ENCODE results near the gene NCOR2.
A peak's percentile ranks its signal among the peaks of the same experiment; 100 is the strongest.

NCOR2 gene

GRCh38 chr12:124538194-124539082 lies 29.0 kb downstream of the NCOR2 start:
- Histone ChIP-seq H3K9ac (ENCODE audit: low read length) (no peak overlapping the region), H3K27ac (ENCODE audit: low read depth, low read length) (peak overlapping the region; percentile 49), H3K4me1 (ENCODE audit: control insufficient read depth, insufficient read depth, low read length) (peaks cover 38% of the 10 kb centered on the region), H3K9me3 (ENCODE audit: control insufficient read depth, insufficient read depth, low read depth, low read length) (no peaks in the 10 kb centered on the region), H3K4me3 (ENCODE audit: low read depth, low read length) (no peak overlapping the region), H3K36me3 (ENCODE audit: control insufficient read depth, insufficient read depth, low read length) (peaks cover 4% of the 10 kb centered on the region; the same call in 1 of the 2 replicates), H3K27me3 (ENCODE audit: control insufficient read depth, insufficient read depth, low read length) (no peaks in the 10 kb centered on the region)

- Histone ChIP-seq H3K27me3 (ENCODE audit: control insufficient read depth, insufficient read depth, low read length) (no peaks in the 10 kb centered on the region), H3K4me3 (ENCODE audit: low read depth, low read length) (no peak overlapping the region), H3K27ac (ENCODE audit: low read depth, low read length) (peak overlapping the region; percentile 25; the same call in 1 of the 2 replicates), H3K36me3 (ENCODE audit: control insufficient read depth, insufficient read depth, low read length) (peaks cover 4% of the 10 kb centered on the region; the same call in 1 of the 2 replicates), H3K9me3 (ENCODE audit: control insufficient read depth, insufficient read depth, low read depth, low read length) (no peaks in the 10 kb centered on the region), H3K4me1 (ENCODE audit: control insufficient read depth, insufficient read depth, low read length) (peaks cover 39% of the 10 kb centered on the region), H3K9ac (ENCODE audit: low read length) (no peak overlapping the region)
These were observed 29.8 kb downstream of the NCOR2 start for GRCh38 chr12:124537525-124538193.

DNA sequence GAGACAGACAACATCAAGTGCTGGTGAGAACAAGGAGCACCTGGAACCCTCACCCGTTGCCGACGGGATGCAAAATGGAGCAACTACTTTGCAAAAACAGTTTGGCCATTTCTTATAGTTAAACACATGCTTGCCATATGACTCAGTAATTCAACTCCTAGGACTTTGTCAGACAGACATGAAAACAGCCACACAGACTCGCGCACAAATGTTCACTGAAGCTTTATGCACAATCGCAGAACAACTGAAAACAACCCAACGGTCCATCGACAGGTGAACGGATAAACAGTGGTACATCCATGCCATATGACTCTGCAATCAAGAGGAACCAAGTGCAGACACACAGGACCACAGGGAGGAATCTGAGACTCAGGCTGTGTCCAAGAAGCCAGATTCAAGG lies 30.8 kb downstream of the NCOR2 start:
- Histone ChIP-seq H3K36me3 (ENCODE audit: control insufficient read depth, insufficient read depth, low read length) (peaks cover 4% of the 10 kb centered on the region; the same call in 1 of the 2 replicates), H3K9ac (ENCODE audit: low read length) (no peak overlapping the region), H3K27ac (ENCODE audit: low read depth, low read length) (no peak overlapping the region), H3K9me3 (ENCODE audit: control insufficient read depth, insufficient read depth, low read depth, low read length) (no peaks in the 10 kb centered on the region), H3K27me3 (ENCODE audit: control insufficient read depth, insufficient read depth, low read length) (no peaks in the 10 kb centered on the region), H3K4me3 (ENCODE audit: low read depth, low read length) (no peak overlapping the region), H3K4me1 (ENCODE audit: control insufficient read depth, insufficient read depth, low read length) (peaks cover 40% of the 10 kb centered on the region)

DNA sequence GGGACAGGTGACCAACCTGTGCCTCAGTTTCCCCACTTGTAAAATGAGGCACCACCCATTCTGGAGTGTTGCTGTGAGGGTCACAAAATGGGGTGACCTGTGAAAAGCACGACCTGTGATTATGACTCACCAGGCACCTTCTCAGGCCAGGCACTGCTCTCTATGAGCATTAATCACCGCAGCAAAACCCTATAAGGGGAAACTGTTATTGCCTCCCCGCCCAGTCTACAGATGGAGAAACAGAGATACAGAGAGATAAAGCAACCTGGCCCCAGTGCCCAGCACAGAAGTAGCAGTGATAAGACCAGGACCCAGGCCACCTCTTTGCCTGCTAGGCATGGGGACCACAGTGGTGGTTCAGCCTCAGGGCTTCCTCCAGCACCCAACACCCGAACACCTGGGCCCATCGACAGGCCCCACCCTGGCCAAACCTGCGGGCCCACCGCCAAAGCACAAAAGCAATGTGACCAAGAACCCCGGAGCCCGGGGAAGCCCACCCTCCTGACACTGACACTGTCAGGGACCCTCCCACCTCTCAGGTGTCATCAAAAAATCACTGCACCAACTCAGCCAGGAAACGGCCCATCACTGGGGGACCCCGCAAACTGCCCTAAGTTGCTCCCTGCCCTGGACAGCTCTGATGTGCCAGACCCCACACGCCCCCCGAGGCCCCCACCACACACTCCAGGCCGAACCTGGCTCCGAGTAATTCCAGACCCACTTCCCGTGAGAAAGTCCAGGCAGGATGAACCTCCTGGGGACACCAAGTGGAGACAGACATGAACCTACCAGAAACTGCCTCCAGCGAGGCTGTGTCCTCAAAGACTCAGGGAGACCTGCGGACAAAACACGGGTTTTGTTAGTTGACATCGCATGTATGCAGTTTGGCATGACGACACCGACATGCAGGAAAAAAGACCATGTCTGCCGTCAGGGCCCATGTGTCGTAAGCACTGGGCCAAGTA lies 32.4 kb downstream of the NCOR2 start:
- Histone ChIP-seq H3K36me3 (ENCODE audit: control insufficient read depth, insufficient read depth, low read length) (peaks cover 4% of the 10 kb centered on the region; the same call in 1 of the 2 replicates), H3K4me1 (ENCODE audit: control insufficient read depth, insufficient read depth, low read length) (peaks cover 40% of the 10 kb centered on the region), H3K4me3 (ENCODE audit: low read depth, low read length) (no peak overlapping the region), H3K9ac (ENCODE audit: low read length) (no peak overlapping the region), H3K27me3 (ENCODE audit: control insufficient read depth, insufficient read depth, low read length) (no peaks in the 10 kb centered on the region), H3K9me3 (ENCODE audit: control insufficient read depth, insufficient read depth, low read depth, low read length) (no peaks in the 10 kb centered on the region), H3K27ac (ENCODE audit: low read depth, low read length) (no peak overlapping the region)

DNA sequence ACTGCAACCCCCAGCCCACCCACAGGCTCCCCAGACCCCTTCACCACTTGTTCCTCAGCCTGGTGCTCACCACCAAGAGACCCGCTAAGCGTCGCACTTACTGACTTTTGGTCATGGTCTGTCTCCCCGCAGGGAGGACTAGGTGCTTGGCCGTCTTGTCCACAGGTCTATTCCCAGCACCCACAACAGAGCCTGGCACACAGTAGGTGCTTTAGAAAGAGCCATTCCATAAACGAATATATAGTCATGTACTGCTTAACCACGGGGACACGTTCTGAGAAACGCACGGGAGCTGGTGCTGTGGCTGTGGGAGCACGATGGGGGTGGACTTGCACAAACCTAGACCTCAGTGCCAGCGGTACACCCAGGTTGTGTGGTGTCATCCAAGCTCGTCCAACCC lies 34.0 kb downstream of the NCOR2 start:
- Histone ChIP-seq H3K36me3 (ENCODE audit: control insufficient read depth, insufficient read depth, low read length) (peaks cover 4% of the 10 kb centered on the region; the same call in 1 of the 2 replicates), H3K4me1 (ENCODE audit: control insufficient read depth, insufficient read depth, low read length) (peaks cover 26% of the 10 kb centered on the region), H3K27me3 (ENCODE audit: control insufficient read depth, insufficient read depth, low read length) (no peaks in the 10 kb centered on the region), H3K9ac (ENCODE audit: low read length) (no peak overlapping the region), H3K27ac (ENCODE audit: low read depth, low read length) (no peak overlapping the region), H3K9me3 (ENCODE audit: control insufficient read depth, insufficient read depth, low read depth, low read length) (0 out of 2 replicates have a peak, but pooled peaks cover 3% of the 10 kb centered on the region), H3K4me3 (ENCODE audit: low read depth, low read length) (no peak overlapping the region)

GRCh38 chr12:124532967-124533366 lies 34.4 kb downstream of the NCOR2 start:
- Histone ChIP-seq H3K27ac (ENCODE audit: low read depth, low read length) (0 out of 2 replicates have a peak overlapping the region, but pooled peaks have one; percentile 39), H3K4me1 (ENCODE audit: control insufficient read depth, insufficient read depth, low read length) (peaks cover 26% of the 10 kb centered on the region; the same call in 1 of the 2 replicates), H3K9ac (ENCODE audit: low read length) (no peak overlapping the region), H3K27me3 (ENCODE audit: control insufficient read depth, insufficient read depth, low read length) (no peaks in the 10 kb centered on the region), H3K9me3 (ENCODE audit: control insufficient read depth, insufficient read depth, low read depth, low read length) (0 out of 2 replicates have a peak, but pooled peaks cover 3% of the 10 kb centered on the region), H3K36me3 (ENCODE audit: control insufficient read depth, insufficient read depth, low read length) (peaks cover 4% of the 10 kb centered on the region; the same call in 1 of the 2 replicates), H3K4me3 (ENCODE audit: low read depth, low read length) (no peak overlapping the region)

- Histone ChIP-seq H3K36me3 (ENCODE audit: control insufficient read depth, insufficient read depth, low read length) (peaks cover 4% of the 10 kb centered on the region), H3K4me3 (ENCODE audit: low read depth, low read length) (no peak overlapping the region), H3K4me1 (ENCODE audit: control insufficient read depth, insufficient read depth, low read length) (peaks cover 28% of the 10 kb centered on the region; the same call in 1 of the 2 replicates), H3K27me3 (ENCODE audit: control insufficient read depth, insufficient read depth, low read length) (no peaks in the 10 kb centered on the region), H3K9ac (ENCODE audit: low read length) (no peak overlapping the region), H3K27ac (ENCODE audit: low read depth, low read length) (no peak overlapping the region), H3K9me3 (ENCODE audit: control insufficient read depth, insufficient read depth, low read depth, low read length) (0 out of 2 replicates have a peak, but pooled peaks cover 3% of the 10 kb centered on the region)
These were observed 35.1 kb downstream of the NCOR2 start for GRCh38 chr12:124532331-124532750.

DNA sequence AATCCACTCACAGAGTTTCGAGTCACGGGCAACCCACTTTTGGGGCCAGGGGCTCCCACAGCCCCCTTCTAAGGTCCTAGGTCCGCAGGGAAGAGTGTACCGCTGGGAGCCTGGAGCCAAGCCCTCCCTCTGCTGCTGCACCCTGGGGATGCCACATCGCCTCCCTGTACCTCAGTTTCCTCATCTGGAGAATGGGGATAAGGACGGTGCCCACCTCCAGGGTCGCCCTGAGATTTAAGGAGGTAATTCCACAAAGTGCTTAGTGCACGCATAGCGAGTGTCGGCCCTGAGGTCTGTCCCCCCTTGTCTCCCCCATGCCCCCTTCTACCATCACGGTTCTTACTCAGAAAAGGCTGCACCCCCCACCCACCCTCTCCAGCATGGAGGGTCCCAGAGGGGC lies 35.5 kb downstream of the NCOR2 start:
- no peaks in the 10 kb centered on the region for H3K27me3 ChIP-seq (ENCODE audit: control insufficient read depth, insufficient read depth, low read length)
- peaks cover 4% of the 10 kb centered on the region for H3K36me3 ChIP-seq (ENCODE audit: control insufficient read depth, insufficient read depth, low read length)
- peaks cover 28% of the 10 kb centered on the region; the same call in 1 of the 2 replicates for H3K4me1 ChIP-seq (ENCODE audit: control insufficient read depth, insufficient read depth, low read length)
- H3K9me3 ChIP-seq (ENCODE audit: control insufficient read depth, insufficient read depth, low read depth, low read length): 0 out of 2 replicates have a peak, but pooled peaks cover 3% of the 10 kb centered on the region
- no peak overlapping the region for H3K4me3 ChIP-seq (ENCODE audit: low read depth, low read length)
- no peak overlapping the region for H3K9ac ChIP-seq (ENCODE audit: low read length)
- H3K27ac ChIP-seq (ENCODE audit: low read depth, low read length): no peak overlapping the region

GRCh38 chr12:124531281-124531745 lies 36.1 kb downstream of the NCOR2 start:
- Histone ChIP-seq H3K4me3 (ENCODE audit: low read depth, low read length) (no peak overlapping the region), H3K4me1 (ENCODE audit: control insufficient read depth, insufficient read depth, low read length) (peaks cover 28% of the 10 kb centered on the region; the same call in 1 of the 2 replicates), H3K9me3 (ENCODE audit: control insufficient read depth, insufficient read depth, low read depth, low read length) (0 out of 2 replicates have a peak, but pooled peaks cover 3% of the 10 kb centered on the region), H3K9ac (ENCODE audit: low read length) (no peak overlapping the region), H3K27ac (ENCODE audit: low read depth, low read length) (no peak overlapping the region), H3K27me3 (ENCODE audit: control insufficient read depth, insufficient read depth, low read length) (no peaks in the 10 kb centered on the region), H3K36me3 (ENCODE audit: control insufficient read depth, insufficient read depth, low read length) (no peaks in the 10 kb centered on the region; the same call in 1 of the 2 replicates)

All from HUES6 (cell line).